Type B pancreatic cell (in vitro differentiated cells): ENCODE measurements around the gene PFN3. TPM values are rescaled to one million over a fixed set of nuclear protein-coding genes. Genes with fewer than 3 reads are reported as not detected.

Source experiments
- DNase-seq: peaks from one replicate; pipeline ENCODE4 v3.0.0; 2021; ENCODE audit warnings: mixed read lengths; ENCODE audit not compliant: unreplicated experiment; ENCODE audit errors: extremely low spot score
- H3K27ac Mint-ChIP-seq: 2 replicates; pipeline ENCODE4 v1.8.0; 2021; ENCODE audit warnings: mild to moderate bottlenecking, mixed read lengths
- H3K27me3 Mint-ChIP-seq: 2 replicates; pipeline ENCODE4 v1.8.0; 2021; ENCODE audit warnings: mixed read lengths
- H3K36me3 Mint-ChIP-seq: 2 replicates; pipeline ENCODE4 v1.8.0; 2021; ENCODE audit warnings: mixed read lengths
- H3K4me1 Mint-ChIP-seq: one replicate; pipeline ENCODE4 v1.8.0; 2021; ENCODE audit warnings: mixed read lengths; ENCODE audit not compliant: unreplicated experiment
- H3K4me3 Mint-ChIP-seq: 2 replicates; pipeline ENCODE4 v1.8.0; 2021; ENCODE audit warnings: mild to moderate bottlenecking, mixed read lengths
- H3K9me3 Mint-ChIP-seq: 2 replicates; pipeline ENCODE4 v1.8.0; 2021; ENCODE audit warnings: mixed read lengths
- total RNA-seq: library from RNA; stranded (reverse); gene quantifications from 2 replicates; pipeline ENCODE4 v1.2.1, GENCODE V29; 2021; ENCODE audit warnings: low replicate concordance
- TF ChIP-seq, protein P1 (sequence below): fragments of 200-600 bp; sonication (generic); conservative IDR thresholded peaks from 2 replicates; pipeline ENCODE4 v1.5.0; 2021; ENCODE audit warnings: antibody characterized with exemption, mild to moderate bottlenecking

PFN3 gene
- total RNA-seq, 1 donor from 2014 or later, result not detected

DNA sequence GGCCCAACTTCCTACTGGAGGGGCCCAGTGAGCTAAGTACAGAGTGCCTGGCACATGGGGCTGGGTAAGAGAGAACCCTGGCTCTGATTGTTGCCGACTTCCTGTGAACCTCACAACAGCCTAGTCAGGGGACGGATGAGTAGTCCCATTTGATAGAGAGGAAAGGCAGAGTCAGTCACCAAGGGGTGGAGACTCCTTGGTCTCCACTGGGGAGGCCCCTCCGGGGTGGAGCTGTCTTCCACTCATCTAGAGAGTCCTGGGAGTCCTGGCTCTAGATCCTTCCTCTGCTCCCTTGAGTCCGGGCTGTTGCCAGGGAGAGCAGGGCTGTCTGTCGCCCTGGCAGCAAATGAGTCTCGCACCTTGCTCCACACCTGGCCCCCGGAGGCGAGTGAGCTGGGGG, 34.0 kb upstream of the PFN3 start:
- Mint-ChIP-seq H3K27ac (no peak overlapping the region), H3K4me1 (peaks cover under 1% of the 10 kb centered on the region), H3K36me3 (peaks cover 10% of the 10 kb centered on the region), H3K27me3 (no peaks in the 10 kb centered on the region), H3K4me3 (no peak overlapping the region), H3K9me3 (no peaks in the 10 kb centered on the region)
- TF ChIP-seq, protein P1, sequence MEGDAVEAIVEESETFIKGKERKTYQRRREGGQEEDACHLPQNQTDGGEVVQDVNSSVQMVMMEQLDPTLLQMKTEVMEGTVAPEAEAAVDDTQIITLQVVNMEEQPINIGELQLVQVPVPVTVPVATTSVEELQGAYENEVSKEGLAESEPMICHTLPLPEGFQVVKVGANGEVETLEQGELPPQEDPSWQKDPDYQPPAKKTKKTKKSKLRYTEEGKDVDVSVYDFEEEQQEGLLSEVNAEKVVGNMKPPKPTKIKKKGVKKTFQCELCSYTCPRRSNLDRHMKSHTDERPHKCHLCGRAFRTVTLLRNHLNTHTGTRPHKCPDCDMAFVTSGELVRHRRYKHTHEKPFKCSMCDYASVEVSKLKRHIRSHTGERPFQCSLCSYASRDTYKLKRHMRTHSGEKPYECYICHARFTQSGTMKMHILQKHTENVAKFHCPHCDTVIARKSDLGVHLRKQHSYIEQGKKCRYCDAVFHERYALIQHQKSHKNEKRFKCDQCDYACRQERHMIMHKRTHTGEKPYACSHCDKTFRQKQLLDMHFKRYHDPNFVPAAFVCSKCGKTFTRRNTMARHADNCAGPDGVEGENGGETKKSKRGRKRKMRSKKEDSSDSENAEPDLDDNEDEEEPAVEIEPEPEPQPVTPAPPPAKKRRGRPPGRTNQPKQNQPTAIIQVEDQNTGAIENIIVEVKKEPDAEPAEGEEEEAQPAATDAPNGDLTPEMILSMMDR, result no peak
- no peak for DNase-seq

DNA sequence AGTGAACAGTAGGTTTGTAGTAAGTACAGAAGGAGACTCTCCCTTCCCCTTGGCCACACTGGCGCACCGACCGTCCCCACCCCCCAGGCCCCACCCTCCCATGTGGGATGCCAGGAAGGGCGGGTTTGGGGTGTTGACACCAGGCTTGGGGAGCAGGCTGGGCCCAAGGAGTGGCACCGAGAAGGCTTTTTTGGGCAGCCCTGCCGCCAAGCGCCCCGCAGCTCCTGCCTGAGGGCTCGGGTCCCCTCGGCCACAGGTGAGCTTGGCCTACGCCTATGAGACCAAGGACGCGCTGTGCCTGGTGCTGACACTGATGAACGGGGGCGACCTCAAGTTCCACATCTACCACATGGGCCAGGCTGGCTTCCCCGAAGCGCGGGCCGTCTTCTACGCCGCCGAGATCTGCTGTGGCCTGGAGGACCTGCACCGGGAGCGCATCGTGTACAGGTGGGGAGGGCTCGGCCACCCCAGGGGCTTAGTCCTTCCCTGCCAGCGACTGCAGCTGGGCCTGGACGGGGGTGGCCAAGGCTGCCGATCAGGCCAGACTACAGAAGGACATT, 33.3 kb upstream of the PFN3 start:
- no peak overlapping the region for H3K4me3 Mint-ChIP-seq
- H3K9me3 Mint-ChIP-seq, result no peaks in the 10 kb centered on the region
- TF ChIP-seq, protein P1, result no peak
- DNase-seq, result no peak
- peaks cover 6% of the 10 kb centered on the region for H3K36me3 Mint-ChIP-seq
- H3K27me3 Mint-ChIP-seq, result no peaks in the 10 kb centered on the region
- peaks cover 8% of the 10 kb centered on the region for H3K4me1 Mint-ChIP-seq
- H3K27ac Mint-ChIP-seq, result no peak overlapping the region

DNA sequence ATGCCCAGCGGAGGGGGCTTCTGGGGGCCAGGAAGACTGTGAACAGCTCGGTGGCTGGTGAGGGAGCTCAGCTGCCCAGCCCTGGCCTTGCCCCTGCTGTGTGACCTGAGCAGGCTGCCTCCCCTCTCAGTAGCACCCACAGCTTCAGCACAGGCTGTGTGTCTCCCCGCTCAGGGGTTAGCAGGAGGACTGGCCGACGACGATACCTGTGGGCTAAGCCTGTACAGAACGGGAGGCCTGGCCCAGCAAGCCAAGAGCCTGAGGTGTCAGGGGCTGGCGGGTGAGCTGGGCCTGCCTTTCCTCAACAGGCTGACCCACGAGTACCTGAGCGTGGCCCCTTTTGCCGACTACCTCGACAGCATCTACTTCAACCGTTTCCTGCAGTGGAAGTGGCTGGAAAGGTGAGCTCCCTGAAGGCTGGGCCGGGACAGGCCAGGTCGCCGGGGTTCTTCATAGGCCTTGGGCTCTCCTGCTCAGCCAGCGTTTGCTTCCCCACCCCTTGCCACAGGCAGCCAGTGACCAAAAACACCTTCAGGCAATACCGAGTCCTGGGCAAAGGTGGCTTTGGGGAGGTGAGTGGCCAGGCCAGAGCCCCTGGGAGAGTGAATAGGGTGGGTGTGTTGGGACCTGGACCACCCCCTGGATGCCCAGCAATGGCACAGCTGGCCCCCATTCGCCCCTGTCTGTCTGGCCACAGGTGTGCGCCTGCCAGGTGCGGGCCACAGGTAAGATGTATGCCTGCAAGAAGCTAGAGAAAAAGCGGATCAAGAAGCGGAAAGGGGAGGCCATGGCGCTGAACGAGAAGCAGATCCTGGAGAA, 32.6 kb upstream of the PFN3 start:
- TF ChIP-seq, protein P1, result no peak
- Mint-ChIP-seq H3K4me3 (no peak overlapping the region), H3K27me3 (no peaks in the 10 kb centered on the region), H3K4me1 (peaks cover 9% of the 10 kb centered on the region), H3K9me3 (no peaks in the 10 kb centered on the region), H3K36me3 (peaks cover 5% of the 10 kb centered on the region), H3K27ac (no peak overlapping the region)
- DNase-seq, result no peak

- Mint-ChIP-seq H3K27ac (no peak overlapping the region), H3K27me3 (no peaks in the 10 kb centered on the region), H3K9me3 (no peaks in the 10 kb centered on the region), H3K4me1 (peaks cover 13% of the 10 kb centered on the region), H3K36me3 (no peaks in the 10 kb centered on the region), H3K4me3 (no peak overlapping the region)
- TF ChIP-seq, protein P1, result no peak
- DNase-seq, result no peak
These were observed 31.8 kb upstream of the PFN3 start for GRCh38 chr5:177432143-177432838.

DNA sequence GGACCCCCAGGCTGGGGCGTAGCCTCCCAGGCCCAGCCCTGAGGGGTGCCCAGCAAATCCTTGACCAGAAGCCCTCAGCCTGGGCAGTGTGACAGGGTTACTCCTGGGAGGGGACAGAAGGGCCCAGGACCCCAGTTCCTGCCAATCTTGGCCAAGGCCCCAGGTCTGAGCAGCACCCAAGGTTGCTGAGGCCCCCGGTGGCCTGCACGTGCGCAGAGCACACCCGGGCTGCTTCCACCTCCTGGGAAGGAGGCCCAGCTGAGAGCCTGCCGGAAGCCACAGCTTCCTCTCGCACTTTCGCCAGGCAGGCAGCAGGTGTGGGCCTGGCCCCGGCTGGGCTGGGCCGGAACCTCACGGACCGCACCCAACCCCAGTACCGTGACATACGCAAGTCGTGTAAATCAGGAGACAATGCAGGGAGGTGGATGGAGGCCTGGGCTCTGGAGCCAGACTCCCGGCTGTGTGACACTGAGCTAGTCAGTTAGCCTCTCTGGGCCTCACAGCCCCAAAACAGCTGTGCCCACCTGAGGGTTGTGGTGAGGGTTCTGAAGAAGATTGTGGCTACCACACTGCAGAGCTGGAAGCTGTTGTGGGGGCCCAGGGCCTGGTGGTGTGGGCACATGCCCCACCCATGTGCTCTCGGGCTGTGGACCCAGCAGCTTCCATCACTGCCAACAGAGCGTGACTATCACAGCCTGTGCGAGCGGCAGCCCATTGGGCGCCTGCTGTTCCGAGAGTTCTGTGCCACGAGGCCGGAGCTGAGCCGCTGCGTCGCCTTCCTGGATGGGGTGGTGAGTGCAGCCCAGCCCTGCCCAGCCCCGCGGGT, 31.1 kb upstream of the PFN3 start:
- H3K27me3 Mint-ChIP-seq, result no peaks in the 10 kb centered on the region
- TF ChIP-seq, protein P1, result no peak
- H3K4me1 Mint-ChIP-seq, result peaks cover 14% of the 10 kb centered on the region
- H3K4me3 Mint-ChIP-seq, result no peak overlapping the region
- H3K27ac Mint-ChIP-seq, result no peak overlapping the region
- DNase-seq, result no peak
- no peaks in the 10 kb centered on the region for H3K36me3 Mint-ChIP-seq
- no peaks in the 10 kb centered on the region for H3K9me3 Mint-ChIP-seq
